ENCODE measurements around the gene ABHD17A.

DNA sequence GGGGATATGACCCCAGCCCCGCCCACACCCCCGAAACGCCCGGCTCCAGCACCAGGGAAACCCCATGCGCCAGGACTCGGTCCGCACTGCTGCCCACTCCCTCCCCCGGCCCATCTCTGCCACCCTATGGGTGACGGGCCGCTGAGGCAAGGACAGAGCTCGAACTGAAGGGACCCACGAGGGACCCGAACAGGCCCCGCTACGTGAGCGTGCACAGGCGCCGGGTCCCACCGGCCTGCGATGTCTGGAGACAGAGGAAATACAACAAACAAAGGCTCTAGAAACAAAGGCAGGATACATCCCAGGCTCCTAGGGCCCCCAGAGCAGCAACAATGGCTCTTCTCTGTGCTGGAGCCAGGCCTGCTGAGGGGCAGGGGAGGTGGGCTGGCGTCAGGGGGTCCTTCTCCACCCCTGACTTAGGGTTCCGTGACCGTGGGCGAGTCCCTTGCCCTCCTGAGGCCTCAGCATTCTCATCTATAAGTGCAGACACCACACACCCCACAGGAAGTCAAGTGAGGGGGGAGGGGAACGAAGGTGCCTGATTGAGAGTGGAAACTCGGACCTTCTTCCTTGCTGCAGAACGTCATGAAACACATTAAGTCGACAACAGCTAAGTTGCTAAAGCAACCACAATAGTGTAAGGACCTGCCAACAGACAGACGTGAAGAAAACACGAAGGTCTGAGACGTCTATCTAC lies 3.1 kb downstream of the ABHD17A start:
- TF ChIP-seq POLR2AphosphoS5 (IDR thresholded peaks at IDR 0.05; ENCODE audit: low read depth, low read length) (no peak), ZNF274 (IDR thresholded peaks at IDR 0.05; ENCODE audit: low read depth, low read length) (no peak), POLR2A (IDR thresholded peaks at IDR 0.05; ENCODE audit: borderline replicate concordance, extremely low read depth, insufficient read depth, insufficient read length) (no peak), ZFX (IDR thresholded peaks at IDR 0.05) (no peak)
- TF ChIP-seq, protein P1, sequence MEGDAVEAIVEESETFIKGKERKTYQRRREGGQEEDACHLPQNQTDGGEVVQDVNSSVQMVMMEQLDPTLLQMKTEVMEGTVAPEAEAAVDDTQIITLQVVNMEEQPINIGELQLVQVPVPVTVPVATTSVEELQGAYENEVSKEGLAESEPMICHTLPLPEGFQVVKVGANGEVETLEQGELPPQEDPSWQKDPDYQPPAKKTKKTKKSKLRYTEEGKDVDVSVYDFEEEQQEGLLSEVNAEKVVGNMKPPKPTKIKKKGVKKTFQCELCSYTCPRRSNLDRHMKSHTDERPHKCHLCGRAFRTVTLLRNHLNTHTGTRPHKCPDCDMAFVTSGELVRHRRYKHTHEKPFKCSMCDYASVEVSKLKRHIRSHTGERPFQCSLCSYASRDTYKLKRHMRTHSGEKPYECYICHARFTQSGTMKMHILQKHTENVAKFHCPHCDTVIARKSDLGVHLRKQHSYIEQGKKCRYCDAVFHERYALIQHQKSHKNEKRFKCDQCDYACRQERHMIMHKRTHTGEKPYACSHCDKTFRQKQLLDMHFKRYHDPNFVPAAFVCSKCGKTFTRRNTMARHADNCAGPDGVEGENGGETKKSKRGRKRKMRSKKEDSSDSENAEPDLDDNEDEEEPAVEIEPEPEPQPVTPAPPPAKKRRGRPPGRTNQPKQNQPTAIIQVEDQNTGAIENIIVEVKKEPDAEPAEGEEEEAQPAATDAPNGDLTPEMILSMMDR (IDR thresholded peaks at IDR 0.05 in 2 of 3, conservative IDR thresholded peaks at IDR 0.05 in 1 of 3; ENCODE audit: borderline replicate concordance in 1 of 3, insufficient read depth in 1 of 3, low read depth in 2 of 3, low read length in 2 of 3), result no peak
- TF ChIP-seq, protein P2, sequence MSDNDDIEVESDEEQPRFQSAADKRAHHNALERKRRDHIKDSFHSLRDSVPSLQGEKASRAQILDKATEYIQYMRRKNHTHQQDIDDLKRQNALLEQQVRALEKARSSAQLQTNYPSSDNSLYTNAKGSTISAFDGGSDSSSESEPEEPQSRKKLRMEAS (IDR thresholded peaks at IDR 0.05), result no peak
- TF ChIP-seq, protein P3, sequence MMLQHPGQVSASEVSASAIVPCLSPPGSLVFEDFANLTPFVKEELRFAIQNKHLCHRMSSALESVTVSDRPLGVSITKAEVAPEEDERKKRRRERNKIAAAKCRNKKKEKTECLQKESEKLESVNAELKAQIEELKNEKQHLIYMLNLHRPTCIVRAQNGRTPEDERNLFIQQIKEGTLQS (IDR thresholded peaks at IDR 0.05), result no peak
